Activated naive CD8-positive, alpha-beta T cell (primary cell): ENCODE results near the gene NFATC2.

ENCODE experiments used
- H3K27ac Mint-ChIP-seq: one replicate; pipeline ENCODE4 v1.8.0; 2021; ENCODE audit warnings: mixed read lengths
- H3K27me3 Mint-ChIP-seq: one replicate; pipeline ENCODE4 v1.8.0; 2021; ENCODE audit warnings: mixed read lengths
- H3K36me3 Mint-ChIP-seq: one replicate; pipeline ENCODE4 v1.8.0; 2021; ENCODE audit warnings: mixed read lengths
- H3K4me1 Mint-ChIP-seq: one replicate; pipeline ENCODE4 v1.8.0; 2021; ENCODE audit warnings: low read depth, mixed read lengths
- H3K4me3 Mint-ChIP-seq: one replicate; pipeline ENCODE4 v1.8.0; 2021; ENCODE audit warnings: mild to moderate bottlenecking, mixed read lengths
- H3K9me3 Mint-ChIP-seq: one replicate; pipeline ENCODE4 v1.8.0; 2021; ENCODE audit warnings: low read depth, mixed read lengths

NFATC2 gene

DNA sequence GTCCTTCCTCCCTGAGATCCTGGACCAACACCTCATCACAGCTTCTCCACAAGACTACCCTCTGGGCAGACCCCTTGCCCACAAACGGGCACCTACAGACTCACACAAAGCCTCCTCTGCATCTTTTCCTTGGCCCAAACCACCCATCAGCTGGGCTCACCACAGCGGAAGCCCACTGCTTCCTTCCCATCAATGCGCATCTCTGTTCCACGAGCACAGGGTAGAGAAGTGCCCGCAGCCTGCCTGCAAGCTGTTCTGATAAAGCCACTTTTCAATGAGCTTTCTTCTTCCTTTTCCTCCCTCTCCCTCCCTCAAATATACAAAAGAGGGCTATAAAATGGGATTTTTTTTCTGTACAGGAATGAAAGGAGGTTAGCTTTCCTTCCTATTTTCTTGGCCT, 111.2 kb downstream of the NFATC2 start:
- Mint-ChIP-seq H3K27me3 (no peaks in the 10 kb centered on the region), H3K27ac (peak overlapping the region; percentile 5), H3K9me3 (no peaks in the 10 kb centered on the region), H3K36me3 (peaks cover 8% of the 10 kb centered on the region), H3K4me1 (peaks cover 19% of the 10 kb centered on the region), H3K4me3 (no peak overlapping the region)

DNA sequence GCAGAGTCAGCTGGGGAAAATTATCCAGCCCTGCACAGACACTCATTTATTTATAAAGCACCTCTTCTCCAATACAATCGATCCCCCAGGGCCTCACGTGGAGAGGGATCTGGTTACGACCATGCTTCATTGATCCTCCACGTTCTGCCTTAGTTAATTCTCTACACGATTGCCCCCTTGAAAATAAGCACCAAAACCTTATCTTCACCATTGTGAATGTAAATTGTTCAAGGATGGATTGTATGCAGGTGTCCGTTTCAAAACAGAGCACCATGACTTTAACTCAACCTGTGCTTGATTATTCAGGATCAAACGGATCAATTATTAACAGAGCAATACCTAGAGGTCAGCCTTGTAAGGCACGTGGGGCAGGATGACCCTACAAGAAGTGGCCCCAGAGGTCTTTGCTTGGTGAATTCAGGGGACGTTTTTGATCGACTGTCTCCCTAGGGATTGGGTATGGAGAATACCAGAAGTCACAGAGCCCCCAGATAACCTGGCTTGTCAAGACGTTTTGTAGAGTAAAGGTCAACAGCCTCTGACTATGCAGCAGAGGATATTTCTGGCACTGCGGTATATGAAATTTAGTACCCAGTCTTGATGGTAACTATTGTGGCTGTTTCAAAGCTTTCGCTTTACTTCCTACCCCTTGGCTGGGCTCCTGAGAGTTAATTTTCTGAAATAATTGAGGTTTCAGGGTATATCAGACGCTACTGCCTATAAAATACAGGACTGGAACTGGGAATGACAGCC, 112.1 kb downstream of the NFATC2 start:
- Mint-ChIP-seq H3K36me3 (peaks cover 8% of the 10 kb centered on the region), H3K4me3 (no peak overlapping the region), H3K27me3 (no peaks in the 10 kb centered on the region), H3K9me3 (no peaks in the 10 kb centered on the region), H3K27ac (no peak overlapping the region), H3K4me1 (peaks cover 19% of the 10 kb centered on the region)

DNA sequence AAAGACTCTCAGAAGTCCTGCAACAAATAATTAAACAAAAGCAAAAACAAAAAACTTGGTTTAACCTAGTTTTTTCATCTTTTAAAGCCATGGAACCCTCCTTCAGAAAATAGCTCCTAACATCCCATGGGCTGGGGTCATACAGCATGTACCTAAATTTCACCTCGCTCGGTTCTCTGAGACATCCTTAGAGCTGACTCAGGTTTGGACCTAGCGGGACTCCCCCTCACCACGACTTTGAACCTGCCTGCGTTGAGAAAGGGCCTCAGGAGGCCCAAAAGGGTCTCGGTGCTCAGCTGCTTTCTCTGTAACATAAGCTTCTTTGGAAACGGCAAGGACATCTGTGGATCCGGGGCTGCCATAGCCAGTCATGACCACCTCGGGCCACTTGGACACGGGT, 112.8 kb downstream of the NFATC2 start:
- Mint-ChIP-seq H3K9me3 (no peaks in the 10 kb centered on the region), H3K36me3 (peaks cover 9% of the 10 kb centered on the region), H3K4me3 (no peak overlapping the region), H3K27ac (no peak overlapping the region), H3K27me3 (no peaks in the 10 kb centered on the region), H3K4me1 (peaks cover 22% of the 10 kb centered on the region)

DNA sequence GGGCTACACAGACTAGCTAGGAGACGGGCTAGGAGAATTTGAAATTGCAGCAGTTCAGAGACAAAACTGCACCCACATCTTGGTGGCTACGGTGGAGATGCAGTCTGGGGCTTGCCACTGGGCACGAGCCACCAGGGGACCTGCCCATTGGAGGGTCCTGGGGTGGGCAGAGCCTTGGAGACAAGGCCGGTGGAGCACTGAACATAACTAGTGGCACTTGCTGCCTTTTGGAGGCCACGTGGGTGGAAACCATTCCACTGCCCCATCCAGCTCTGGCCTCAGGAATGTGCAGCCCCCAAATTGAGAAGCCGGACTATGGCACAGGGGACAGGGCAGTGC, 113.4 kb downstream of the NFATC2 start:
- no peak overlapping the region for H3K4me3 Mint-ChIP-seq
- H3K9me3 Mint-ChIP-seq: no peaks in the 10 kb centered on the region
- peaks cover 8% of the 10 kb centered on the region for H3K36me3 Mint-ChIP-seq
- H3K27ac Mint-ChIP-seq: no peak overlapping the region
- no peaks in the 10 kb centered on the region for H3K27me3 Mint-ChIP-seq
- H3K4me1 Mint-ChIP-seq: peaks cover 25% of the 10 kb centered on the region

DNA sequence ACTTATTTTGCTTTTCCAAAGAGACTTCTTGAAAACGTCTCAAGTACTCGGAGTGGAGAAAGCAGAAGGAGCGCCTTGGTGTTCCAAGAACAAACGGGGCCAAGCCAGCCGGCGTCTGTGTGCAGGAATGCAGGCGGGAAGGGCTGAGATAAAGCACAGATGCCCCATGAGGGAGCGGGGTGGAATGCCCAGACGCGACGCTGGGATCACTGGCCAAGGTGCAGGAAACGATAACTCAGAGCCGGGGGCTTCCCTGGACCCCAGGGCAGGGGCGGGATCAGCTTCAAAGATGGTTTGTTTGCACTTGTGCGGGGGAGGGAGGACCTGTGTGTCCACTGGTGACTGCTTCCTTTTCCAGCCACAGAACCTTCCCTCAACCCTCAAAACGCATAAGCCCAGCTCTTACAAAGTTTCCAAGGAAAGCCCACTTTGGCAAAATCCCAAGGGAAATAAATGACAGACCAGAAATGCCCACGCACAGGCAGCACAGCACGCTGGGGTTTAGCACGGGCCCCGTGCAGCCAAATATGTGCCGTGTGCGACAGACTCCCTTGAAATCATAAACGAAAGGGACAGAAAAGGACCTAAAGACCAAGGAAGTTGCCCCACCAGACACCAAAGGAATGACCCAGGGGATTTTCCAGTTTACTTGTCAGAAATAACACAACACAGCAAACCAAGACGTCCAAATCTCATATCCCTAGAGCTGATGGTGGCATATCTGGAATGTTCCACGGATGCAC, 113.9 kb downstream of the NFATC2 start:
- Mint-ChIP-seq H3K9me3 (no peaks in the 10 kb centered on the region), H3K27me3 (no peaks in the 10 kb centered on the region), H3K4me3 (no peak overlapping the region), H3K4me1 (peaks cover 29% of the 10 kb centered on the region), H3K27ac (peak overlapping the region; percentile 16), H3K36me3 (peaks cover 9% of the 10 kb centered on the region)

DNA sequence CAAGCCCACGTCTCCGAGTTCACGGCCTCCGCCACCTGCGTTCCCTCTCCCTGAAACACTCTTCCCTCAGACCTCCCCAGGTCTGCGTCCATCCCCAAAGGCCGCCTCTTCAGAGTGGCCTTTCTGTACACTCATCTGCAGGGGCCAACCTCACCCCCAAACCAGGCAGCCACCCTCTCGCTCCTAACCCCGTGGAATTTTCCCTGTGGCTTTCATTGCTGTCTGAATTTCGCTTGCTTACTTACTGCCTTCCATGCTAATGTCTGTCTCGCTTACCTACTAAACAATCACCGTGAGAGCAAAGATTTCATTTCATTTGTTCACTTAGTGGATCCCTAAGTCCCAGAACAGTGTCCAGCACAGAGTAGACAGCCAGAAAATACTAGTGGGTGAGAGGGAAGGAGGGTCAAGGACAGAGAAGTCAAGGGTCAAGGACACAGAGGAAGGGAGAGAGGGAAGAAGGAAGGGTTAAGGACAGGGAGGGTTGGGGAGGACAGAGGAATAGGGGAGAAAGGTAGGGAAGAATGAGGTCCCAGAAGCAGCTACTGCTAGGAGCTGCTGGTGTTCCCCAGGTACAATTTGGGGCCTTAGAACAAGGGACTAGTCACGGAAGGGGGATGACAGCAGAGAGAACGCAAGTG, 114.7 kb downstream of the NFATC2 start:
- Mint-ChIP-seq H3K9me3 (no peaks in the 10 kb centered on the region), H3K4me3 (no peak overlapping the region), H3K36me3 (peaks cover 9% of the 10 kb centered on the region), H3K27me3 (no peaks in the 10 kb centered on the region), H3K27ac (peak overlapping the region; percentile 46), H3K4me1 (peaks cover 28% of the 10 kb centered on the region)

DNA sequence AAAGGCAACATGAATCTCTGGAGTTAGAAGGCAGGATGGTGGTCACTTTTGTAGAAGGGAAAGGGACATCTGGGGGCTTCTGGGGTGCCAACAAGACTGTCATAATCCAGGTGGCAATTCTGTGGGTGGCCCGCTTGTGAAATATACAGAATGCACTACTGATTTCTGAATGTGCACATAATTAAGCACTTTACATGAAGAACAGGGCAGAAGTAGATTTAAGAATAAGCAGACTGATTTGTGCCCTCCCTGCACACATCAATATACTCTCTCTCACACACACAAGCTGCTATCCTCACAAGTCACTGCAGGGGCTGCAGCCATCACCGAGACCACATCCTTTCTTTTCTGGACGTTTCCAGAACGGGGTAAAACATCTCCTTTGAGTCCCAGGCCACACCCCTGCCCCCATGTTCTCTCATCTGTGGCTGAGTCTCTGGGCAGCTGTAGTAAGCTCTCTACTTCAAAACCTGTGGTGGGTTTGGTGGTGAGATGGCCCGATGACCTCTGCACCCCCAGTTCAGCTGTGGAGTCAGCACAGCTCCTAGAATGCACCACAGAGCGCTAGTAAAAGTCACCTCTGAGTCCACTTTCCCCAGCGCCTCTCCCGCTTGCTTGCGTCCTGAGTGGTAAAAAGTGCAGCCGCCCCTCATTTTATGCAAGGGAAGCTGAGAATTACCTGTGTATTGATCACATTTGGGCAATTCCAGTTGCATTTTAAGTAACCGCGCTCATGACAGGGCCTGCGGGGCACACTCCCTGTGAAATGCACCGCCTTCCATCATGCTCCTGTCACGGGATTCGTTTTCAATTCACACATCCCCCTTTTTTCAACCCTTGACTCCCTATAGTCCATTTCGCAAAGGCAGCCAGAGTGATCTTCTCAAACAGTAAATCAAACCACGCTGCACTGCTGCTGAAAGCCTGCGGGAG, 115.5 kb downstream of the NFATC2 start:
- Mint-ChIP-seq H3K27me3 (no peaks in the 10 kb centered on the region), H3K4me1 (peaks cover 24% of the 10 kb centered on the region), H3K4me3 (no peak overlapping the region), H3K9me3 (no peaks in the 10 kb centered on the region), H3K36me3 (peaks cover 9% of the 10 kb centered on the region), H3K27ac (peak overlapping the region; percentile 58)

DNA sequence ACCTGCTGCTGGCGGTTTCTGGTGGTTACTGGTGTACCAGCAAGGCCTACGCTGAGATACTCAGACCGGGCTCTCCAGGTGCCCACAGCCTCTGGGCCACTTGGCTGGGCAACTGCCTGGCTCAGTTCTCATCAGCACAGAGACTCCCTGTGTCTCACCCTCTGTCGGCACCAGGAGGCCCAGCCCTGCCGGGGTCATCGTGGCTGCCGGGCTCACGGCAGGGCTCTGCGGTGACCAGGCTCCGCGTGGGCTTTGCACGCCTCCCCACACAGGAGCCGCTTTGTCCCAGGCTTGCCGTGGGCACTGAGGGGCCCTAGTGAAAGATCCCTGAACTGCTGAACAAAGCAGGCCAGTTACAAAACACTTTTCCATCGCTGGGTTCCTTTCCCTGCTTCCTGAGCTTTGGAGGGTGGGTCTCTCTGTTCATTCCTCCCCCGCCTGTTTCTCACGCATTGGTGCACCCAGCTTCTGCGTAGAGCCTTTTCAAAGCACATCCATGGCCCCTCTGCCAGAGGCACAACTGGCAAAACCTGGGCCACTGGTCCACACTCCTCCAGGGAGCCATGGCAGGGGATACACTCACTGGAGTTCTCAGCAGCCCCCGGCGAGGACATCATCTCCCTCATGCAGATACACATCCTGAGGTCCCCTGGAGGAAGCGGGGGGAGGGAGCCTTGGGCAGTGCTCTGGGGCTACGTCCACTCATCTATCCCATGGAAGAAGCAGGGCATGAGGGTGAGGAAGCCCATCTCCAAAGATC, 117.0 kb downstream of the NFATC2 start:
- Mint-ChIP-seq H3K4me1 (peaks cover 16% of the 10 kb centered on the region), H3K9me3 (no peaks in the 10 kb centered on the region), H3K27ac (no peak overlapping the region), H3K27me3 (no peaks in the 10 kb centered on the region), H3K4me3 (no peak overlapping the region), H3K36me3 (peaks cover 14% of the 10 kb centered on the region)

DNA sequence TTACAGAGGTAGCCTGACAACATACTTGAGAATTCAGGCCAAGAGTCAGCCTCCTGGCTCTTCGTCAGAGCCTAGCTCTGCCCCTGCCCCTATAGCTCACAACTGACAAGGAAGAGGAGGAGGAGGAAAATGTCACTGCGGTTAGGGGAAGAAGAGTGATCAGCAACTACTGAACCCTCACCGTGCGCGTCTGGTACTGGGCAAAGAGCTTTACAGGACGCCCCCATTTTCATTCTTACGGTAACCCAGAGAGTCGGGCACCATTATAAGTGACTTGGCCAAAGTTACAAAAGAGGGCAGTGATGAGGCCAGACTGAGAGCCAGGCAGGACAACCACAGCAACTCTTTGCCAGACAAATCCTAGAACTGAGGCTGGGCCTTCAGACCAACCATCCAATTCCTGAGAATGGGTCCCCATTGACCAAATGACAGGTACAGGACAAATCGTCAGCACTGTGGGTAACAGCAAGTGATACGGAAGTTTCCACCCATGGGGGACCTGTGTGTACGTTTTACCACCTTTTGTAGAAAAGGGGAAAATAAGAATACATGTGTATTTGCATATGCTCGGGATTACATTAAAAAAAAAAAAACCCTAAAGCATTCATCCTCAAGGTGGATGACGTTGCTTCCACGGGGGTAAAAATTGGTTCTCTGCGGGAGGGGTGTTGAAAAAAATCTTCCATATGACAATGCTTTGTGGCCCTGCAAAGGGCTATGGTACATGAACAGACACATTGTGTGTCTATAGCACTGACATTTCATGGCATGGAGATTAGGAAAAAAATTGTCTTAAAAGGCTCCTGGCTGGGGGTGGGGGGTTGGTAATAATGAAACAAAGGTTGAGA, 118.0 kb downstream of the NFATC2 start:
- Mint-ChIP-seq H3K4me1 (peaks cover 18% of the 10 kb centered on the region), H3K4me3 (peak overlapping the region; percentile 51), H3K27ac (peak overlapping the region; percentile 81), H3K27me3 (no peaks in the 10 kb centered on the region), H3K36me3 (peaks cover 16% of the 10 kb centered on the region), H3K9me3 (no peaks in the 10 kb centered on the region)

DNA sequence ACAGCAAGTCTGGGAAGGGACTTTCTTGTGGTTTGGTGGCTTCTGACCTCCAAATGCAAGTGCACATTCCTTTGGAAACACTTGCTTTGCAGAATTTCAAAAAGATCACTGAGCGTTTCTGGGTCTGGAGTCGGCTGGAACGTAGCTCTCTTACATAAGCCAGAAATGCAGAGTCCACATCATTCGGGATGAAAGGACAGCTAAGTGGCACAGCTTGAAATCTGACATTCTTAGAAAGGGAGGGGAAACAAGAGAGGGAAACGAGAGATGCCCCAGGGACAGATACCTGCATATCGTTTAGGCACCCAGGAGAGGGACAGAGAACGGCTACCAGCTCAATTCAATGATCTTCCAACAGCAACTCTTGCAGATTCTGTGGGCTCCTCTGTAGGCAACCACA, 118.7 kb downstream of the NFATC2 start:
- Mint-ChIP-seq H3K27me3 (no peaks in the 10 kb centered on the region), H3K4me1 (peaks cover 18% of the 10 kb centered on the region), H3K4me3 (no peak overlapping the region), H3K9me3 (no peaks in the 10 kb centered on the region), H3K27ac (peak overlapping the region; percentile 81), H3K36me3 (peaks cover 17% of the 10 kb centered on the region)

DNA sequence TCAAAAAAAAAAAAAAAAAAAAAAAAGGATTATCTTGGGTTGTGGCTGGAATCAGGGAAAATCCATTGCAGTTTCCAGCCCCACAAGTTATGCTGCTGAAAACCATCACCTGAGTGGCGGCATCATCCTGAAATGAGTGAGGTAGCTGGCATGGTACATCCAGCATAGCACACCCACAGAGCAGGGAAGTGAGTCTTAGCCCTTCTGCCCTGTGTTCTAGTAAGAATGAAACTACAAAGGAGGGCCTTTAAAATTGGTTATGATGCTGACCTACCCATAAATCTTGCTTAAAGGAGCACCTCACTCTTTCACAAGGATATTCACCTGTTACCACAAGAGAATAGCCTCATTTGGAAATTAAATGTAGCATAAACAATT, 119.2 kb downstream of the NFATC2 start:
- Mint-ChIP-seq H3K4me1 (peaks cover 18% of the 10 kb centered on the region), H3K36me3 (peaks cover 17% of the 10 kb centered on the region), H3K4me3 (no peak overlapping the region), H3K27ac (no peak overlapping the region), H3K27me3 (no peaks in the 10 kb centered on the region), H3K9me3 (no peaks in the 10 kb centered on the region)

DNA sequence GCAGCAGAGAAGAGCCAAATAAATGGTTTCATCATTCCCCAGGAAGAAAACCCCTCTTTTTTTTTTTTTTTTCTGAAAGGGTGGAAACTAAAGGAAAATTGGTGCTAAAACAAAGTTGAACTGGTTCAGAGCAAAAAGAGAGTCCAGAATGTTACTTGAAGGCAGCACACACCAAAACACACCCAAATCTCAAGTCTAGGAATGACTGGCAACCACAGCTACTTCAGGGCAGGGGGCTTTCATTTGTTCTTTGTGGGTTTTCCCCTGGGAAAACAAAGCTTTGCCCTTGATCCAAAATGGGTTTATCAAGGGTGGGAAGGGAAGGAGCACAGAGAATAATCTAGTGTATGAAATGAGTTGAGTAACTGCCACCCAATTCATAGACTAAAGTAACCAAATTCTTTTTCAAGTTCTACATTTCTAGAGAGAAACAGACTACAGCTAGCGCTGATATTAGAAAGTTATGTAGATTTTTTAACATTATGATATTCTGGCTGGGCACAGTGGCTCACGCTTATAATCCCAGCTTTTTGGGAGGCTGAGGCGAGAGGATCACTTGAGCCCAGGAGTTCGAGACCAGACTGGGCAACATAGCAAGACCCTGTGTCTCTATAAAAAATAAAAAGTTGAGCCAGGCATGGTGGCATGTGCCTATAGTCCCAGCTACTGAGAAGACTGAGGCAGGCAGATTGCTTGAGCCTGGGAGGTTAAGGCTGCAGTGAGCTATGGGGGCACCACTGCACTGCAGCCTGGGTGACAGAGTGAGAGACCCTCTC, 119.8 kb downstream of the NFATC2 start:
- Mint-ChIP-seq H3K4me1 (peaks cover 16% of the 10 kb centered on the region), H3K9me3 (no peaks in the 10 kb centered on the region), H3K27me3 (no peaks in the 10 kb centered on the region), H3K36me3 (peaks cover 16% of the 10 kb centered on the region), H3K27ac (peak overlapping the region; percentile 34), H3K4me3 (no peak overlapping the region)

DNA sequence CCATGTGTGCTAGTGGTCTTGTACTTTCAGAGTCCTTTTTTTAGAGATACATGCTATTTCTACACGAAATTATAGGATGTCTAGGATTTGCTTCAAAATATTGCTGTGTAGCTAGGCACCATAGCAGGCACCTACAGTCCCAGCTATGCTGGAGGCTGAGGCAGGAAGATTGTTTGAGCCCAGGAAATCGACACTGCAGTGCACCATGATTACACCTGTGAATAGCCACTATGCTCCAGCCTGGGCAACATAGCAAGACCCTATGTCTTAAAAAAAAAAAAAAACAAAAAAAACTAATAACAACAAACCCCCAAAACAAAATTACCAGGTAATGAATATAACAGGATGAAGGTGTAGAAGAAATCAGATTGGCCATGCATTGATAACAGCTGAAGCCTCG, 121.7 kb downstream of the NFATC2 start:
- Mint-ChIP-seq H3K36me3 (peaks cover 18% of the 10 kb centered on the region), H3K4me1 (peaks cover 26% of the 10 kb centered on the region), H3K27ac (no peak overlapping the region), H3K27me3 (no peaks in the 10 kb centered on the region), H3K9me3 (no peaks in the 10 kb centered on the region), H3K4me3 (no peak overlapping the region)
